ENCODE measurements around the gene ADGRG1. TPM values are rescaled to one million over a fixed set of nuclear protein-coding genes. Genes with fewer than 3 reads are reported as not detected.

ADGRG1 gene
- total and polyA plus RNA-seq, 5 experiments from 2014 or later: 0.47 to 56.5 (median 1.3) TPM

GRCh38 chr16:57616876-57617275, 11.6 kb upstream of the ADGRG1 start:
- H3K36me3 Mint-ChIP-seq: no peaks in the 10 kb centered on the region
- POLR2A ChIA-PET: no interaction called here
- no peak overlapping the region for H3K27ac Mint-ChIP-seq
- H3K9me3 Mint-ChIP-seq: no peaks in the 10 kb centered on the region
- peak in 1 of 10 donors; percentile 7 for DNase-seq
- peaks cover 6 to 14% (median 10%) of the 10 kb centered on the region in 4 donors for H3K4me1 Mint-ChIP-seq
- H3K27me3 Mint-ChIP-seq: no peaks in the 10 kb centered on the region
- no peak overlapping the region for H3K4me3 Mint-ChIP-seq
- no peak for ATAC-seq

- no peak for ATAC-seq
- H3K27me3 Mint-ChIP-seq: no peaks in the 10 kb centered on the region
- no peaks in the 10 kb centered on the region for H3K36me3 Mint-ChIP-seq
- no peaks in the 10 kb centered on the region for H3K9me3 Mint-ChIP-seq
- H3K4me3 Mint-ChIP-seq: no peak overlapping the region
- peaks cover 6 to 14% (median 10%) of the 10 kb centered on the region in 4 donors for H3K4me1 Mint-ChIP-seq
- peak overlapping the region in 2 of 10 donors; percentile 10 to 33 for H3K27ac Mint-ChIP-seq
- POLR2A ChIA-PET: no interaction called here
- peak in 1 of 10 donors; percentile 34 for DNase-seq
These were observed 10.8 kb upstream of the ADGRG1 start for GRCh38 chr16:57617604-57618111.

GRCh38 chr16:57618296-57619132, 9.9 kb upstream of the ADGRG1 start:
- Mint-ChIP-seq H3K4me1 (peaks cover 6 to 12% (median 10%) of the 10 kb centered on the region in 4 donors), H3K27me3 (no peaks in the 10 kb centered on the region), H3K27ac (peak overlapping the region in 5 of 10 donors; percentile 10 to 92 (median 45)), H3K36me3 (no peaks in the 10 kb centered on the region), H3K9me3 (no peaks in the 10 kb centered on the region), H3K4me3 (no peak overlapping the region)
- DNase-seq (peak in 1 of 10 donors; percentile 8), ATAC-seq (no peak)
- POLR2A ChIA-PET: no interaction called here

- no peaks in the 10 kb centered on the region for H3K9me3 Mint-ChIP-seq
- peaks cover 5 to 11% (median 8%) of the 10 kb centered on the region in 4 donors for H3K4me1 Mint-ChIP-seq
- ATAC-seq (no peak), DNase-seq (peak in 1 of 10 donors; percentile 34)
- POLR2A ChIA-PET: no interaction called here
- H3K36me3 Mint-ChIP-seq: no peaks in the 10 kb centered on the region
- H3K27me3 Mint-ChIP-seq: no peaks in the 10 kb centered on the region
- H3K4me3 Mint-ChIP-seq: no peak overlapping the region
- peak overlapping the region in 2 of 10 donors; percentile 28 to 44 for H3K27ac Mint-ChIP-seq
These were observed 9.3 kb upstream of the ADGRG1 start for GRCh38 chr16:57619133-57619605.

GRCh38 chr16:57619606-57620334, 8.7 kb upstream of the ADGRG1 start:
- DNase-seq (peak in 1 of 10 donors; percentile 60), ATAC-seq (no peak)
- peaks cover 1 to 10% (median 7%) of the 10 kb centered on the region in 4 donors for H3K4me1 Mint-ChIP-seq
- peak overlapping the region in 1 of 10 donors; percentile 27 for H3K27ac Mint-ChIP-seq
- H3K4me3 Mint-ChIP-seq: no peak overlapping the region
- H3K9me3 Mint-ChIP-seq: no peaks in the 10 kb centered on the region
- H3K27me3 Mint-ChIP-seq: no peaks in the 10 kb centered on the region
- POLR2A ChIA-PET: no interaction called here
- no peaks in the 10 kb centered on the region for H3K36me3 Mint-ChIP-seq

- Mint-ChIP-seq H3K27ac (no peak overlapping the region), H3K27me3 (no peaks in the 10 kb centered on the region), H3K4me1 (peaks cover 5 to 11% (median 6%) of the 10 kb centered on the region in 4 donors), H3K4me3 (no peak overlapping the region), H3K9me3 (no peaks in the 10 kb centered on the region), H3K36me3 (no peaks in the 10 kb centered on the region)
- POLR2A ChIA-PET: no interaction called here
- peak in 1 of 10 donors; percentile 47 for DNase-seq
- ATAC-seq: no peak
These were observed 7.8 kb upstream of the ADGRG1 start for GRCh38 chr16:57620335-57621231.

- peak in 1 of 10 donors; percentile 31 for DNase-seq
- no peak overlapping the region for H3K4me3 Mint-ChIP-seq
- no peaks in the 10 kb centered on the region for H3K9me3 Mint-ChIP-seq
- H3K27me3 Mint-ChIP-seq: no peaks in the 10 kb centered on the region
- no peaks in the 10 kb centered on the region for H3K36me3 Mint-ChIP-seq
- peaks cover 6 to 11% (median 8%) of the 10 kb centered on the region in 4 donors for H3K4me1 Mint-ChIP-seq
- peak overlapping the region in 3 of 10 donors; percentile 0 to 76 (median 53) for H3K27ac Mint-ChIP-seq
- ATAC-seq: no peak
- POLR2A ChIA-PET: interaction anchor here (0.7 kb wide), 1 partner anchor 8 kb away, joined by 4 read pairs; no protein-coding TSS in a partner anchor
These were observed 6.7 kb upstream of the ADGRG1 start for GRCh38 chr16:57621521-57622271.

GRCh38 chr16:57622361-57623250, 5.8 kb upstream of the ADGRG1 start:
- DNase-seq (peak in 1 of 10 donors; percentile 26), ATAC-seq (no peak)
- Mint-ChIP-seq H3K4me3 (no peak overlapping the region), H3K36me3 (no peaks in the 10 kb centered on the region), H3K9me3 (no peaks in the 10 kb centered on the region), H3K4me1 (peaks cover 3 to 11% (median 8%) of the 10 kb centered on the region in 4 donors), H3K27ac (peak overlapping the region in 1 of 10 donors; percentile 53), H3K27me3 (peaks cover 0 to 2% (median 0%) of the 10 kb centered on the region in 5 donors)
- POLR2A ChIA-PET: interaction anchor here (0.6 to 0.7 kb wide), 2 partner anchors 7 to 128 kb away, joined by 3 to 4 read pairs; no protein-coding TSS in a partner anchor

- no peak overlapping the region for H3K4me3 Mint-ChIP-seq
- ATAC-seq (no peak), DNase-seq (no peak)
- POLR2A ChIA-PET: interaction anchor here (0.6 kb wide), 1 partner anchor 129 kb away, joined by 3 read pairs; no protein-coding TSS in a partner anchor
- no peaks in the 10 kb centered on the region for H3K9me3 Mint-ChIP-seq
- H3K27ac Mint-ChIP-seq: no peak overlapping the region
- peaks cover 4 to 14% (median 8%) of the 10 kb centered on the region in 4 donors for H3K4me1 Mint-ChIP-seq
- peaks cover 0 to 5% (median 2%) of the 10 kb centered on the region in 5 donors for H3K27me3 Mint-ChIP-seq
- no peaks in the 10 kb centered on the region for H3K36me3 Mint-ChIP-seq
These were observed 5.0 kb upstream of the ADGRG1 start for GRCh38 chr16:57623251-57624043.

- no peaks in the 10 kb centered on the region for H3K36me3 Mint-ChIP-seq
- peaks cover 11 to 21% (median 14%) of the 10 kb centered on the region in 4 donors for H3K4me1 Mint-ChIP-seq
- POLR2A ChIA-PET: no interaction called here
- H3K27me3 Mint-ChIP-seq: peaks cover 4 to 12% (median 9%) of the 10 kb centered on the region in 5 donors
- H3K4me3 Mint-ChIP-seq: no peak overlapping the region
- peak overlapping the region in 1 of 10 donors; percentile 76 for H3K27ac Mint-ChIP-seq
- no peaks in the 10 kb centered on the region for H3K9me3 Mint-ChIP-seq
- ATAC-seq (no peak), DNase-seq (no peak)
These were observed 4.3 kb upstream of the ADGRG1 start for GRCh38 chr16:57624044-57624688.

Measured in naive thymus-derived CD8-positive, alpha-beta T cell (primary cell).